WTC11 (cell line): ENCODE results near the gene SAAL1.

ENCODE experiments used
- CREB1 ChIP-seq: sonication (generic); formaldehyde crosslinking; IDR thresholded peaks from 2 replicates; pipeline ENCODE4 v1.8.0; 2023; ENCODE audit warnings: mild to moderate bottlenecking, missing genetic modification reagents
- FOXK1 ChIP-seq: sonication (generic); formaldehyde crosslinking; IDR thresholded peaks from 2 replicates; pipeline ENCODE4 v1.8.0; 2022; ENCODE audit warnings: mild to moderate bottlenecking, moderate library complexity, missing genetic modification reagents
- FOXP1 ChIP-seq: sonication (generic); formaldehyde crosslinking; IDR thresholded peaks from 2 replicates; pipeline ENCODE4 v1.8.0; 2022; ENCODE audit warnings: missing genetic modification reagents, mild to moderate bottlenecking, moderate library complexity, borderline replicate concordance
- JUN ChIP-seq: sonication (generic); formaldehyde crosslinking; IDR thresholded peaks from 2 replicates; pipeline ENCODE4 v1.8.0; 2023; ENCODE audit warnings: mild to moderate bottlenecking, missing genetic modification reagents
- MXD4 ChIP-seq: fragments of 250-450 bp; sonication (Bioruptor Pico); IDR thresholded peaks from 2 replicates; pipeline ENCODE4 v1.8.0; 2021; ENCODE audit warnings: mild to moderate bottlenecking, moderate library complexity, borderline replicate concordance
- MYBL2 ChIP-seq: sonication (generic); formaldehyde crosslinking; IDR thresholded peaks from 2 replicates; pipeline ENCODE4 v1.8.1; 2023; ENCODE audit warnings: mild to moderate bottlenecking, moderate library complexity, missing genetic modification reagents
- TF ChIP-seq, protein P1 (sequence below): sonication (generic); formaldehyde crosslinking; IDR thresholded peaks from 2 replicates; pipeline ENCODE4 v1.8.1; 2023; ENCODE audit warnings: mild to moderate bottlenecking, missing genetic modification reagents, moderate library complexity
- TF ChIP-seq, protein P2 (sequence below): fragments of 200-600 bp; IDR thresholded peaks from 2 replicates; pipeline ENCODE4 v1.8.0; 2022; ENCODE audit warnings: antibody characterized with exemption
- TF ChIP-seq, protein P3 (sequence below): sonication (generic); formaldehyde crosslinking; IDR thresholded peaks from 2 replicates; pipeline ENCODE4 v1.8.1; 2023; ENCODE audit warnings: mild to moderate bottlenecking, missing genetic modification reagents
- TF ChIP-seq, protein P4 (sequence below): sonication (generic); formaldehyde crosslinking; IDR thresholded peaks from 2 replicates; pipeline ENCODE4 v1.8.1; 2023; ENCODE audit warnings: mild to moderate bottlenecking, missing genetic modification reagents
- TF ChIP-seq, protein P5 (sequence below): sonication (generic); formaldehyde crosslinking; IDR thresholded peaks from 2 replicates; pipeline ENCODE4 v1.8.0; 2022; ENCODE audit warnings: mild to moderate bottlenecking, missing genetic modification reagents

DNA sequence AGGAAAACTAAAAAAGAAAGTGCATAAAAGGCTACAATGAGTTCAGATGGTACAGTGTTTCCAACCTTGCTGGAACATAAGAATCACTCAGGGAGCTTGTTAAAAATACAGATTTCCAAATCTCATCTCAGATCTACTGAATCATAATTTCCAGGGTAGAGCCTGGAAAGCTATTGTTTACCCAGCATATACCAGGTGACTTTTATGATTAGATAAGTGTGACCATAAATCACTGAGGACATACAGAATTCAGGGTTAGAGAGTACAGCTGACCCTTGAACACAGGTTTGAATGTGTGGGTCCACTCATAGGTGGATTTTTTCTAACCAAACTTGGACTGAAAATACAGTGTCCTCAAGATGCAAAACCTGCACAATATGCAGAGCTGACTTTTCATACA, 11.9 kb downstream of the SAAL1 start:
- TF ChIP-seq, protein P1, sequence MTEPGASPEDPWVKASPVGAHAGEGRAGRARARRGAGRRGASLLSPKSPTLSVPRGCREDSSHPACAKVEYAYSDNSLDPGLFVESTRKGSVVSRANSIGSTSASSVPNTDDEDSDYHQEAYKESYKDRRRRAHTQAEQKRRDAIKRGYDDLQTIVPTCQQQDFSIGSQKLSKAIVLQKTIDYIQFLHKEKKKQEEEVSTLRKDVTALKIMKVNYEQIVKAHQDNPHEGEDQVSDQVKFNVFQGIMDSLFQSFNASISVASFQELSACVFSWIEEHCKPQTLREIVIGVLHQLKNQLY (CRISPR knock-in tag), result no peak
- TF ChIP-seq MYBL2 (CRISPR knock-in tag) (no peak), MXD4 (CRISPR knock-in tag) (no peak), FOXK1 (no peak), JUN (CRISPR knock-in tag) (no peak), CREB1 (CRISPR knock-in tag) (no peak), FOXP1 (CRISPR knock-in tag) (no peak)
- TF ChIP-seq, protein P2, sequence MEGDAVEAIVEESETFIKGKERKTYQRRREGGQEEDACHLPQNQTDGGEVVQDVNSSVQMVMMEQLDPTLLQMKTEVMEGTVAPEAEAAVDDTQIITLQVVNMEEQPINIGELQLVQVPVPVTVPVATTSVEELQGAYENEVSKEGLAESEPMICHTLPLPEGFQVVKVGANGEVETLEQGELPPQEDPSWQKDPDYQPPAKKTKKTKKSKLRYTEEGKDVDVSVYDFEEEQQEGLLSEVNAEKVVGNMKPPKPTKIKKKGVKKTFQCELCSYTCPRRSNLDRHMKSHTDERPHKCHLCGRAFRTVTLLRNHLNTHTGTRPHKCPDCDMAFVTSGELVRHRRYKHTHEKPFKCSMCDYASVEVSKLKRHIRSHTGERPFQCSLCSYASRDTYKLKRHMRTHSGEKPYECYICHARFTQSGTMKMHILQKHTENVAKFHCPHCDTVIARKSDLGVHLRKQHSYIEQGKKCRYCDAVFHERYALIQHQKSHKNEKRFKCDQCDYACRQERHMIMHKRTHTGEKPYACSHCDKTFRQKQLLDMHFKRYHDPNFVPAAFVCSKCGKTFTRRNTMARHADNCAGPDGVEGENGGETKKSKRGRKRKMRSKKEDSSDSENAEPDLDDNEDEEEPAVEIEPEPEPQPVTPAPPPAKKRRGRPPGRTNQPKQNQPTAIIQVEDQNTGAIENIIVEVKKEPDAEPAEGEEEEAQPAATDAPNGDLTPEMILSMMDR, result no peak
- TF ChIP-seq, protein P3, sequence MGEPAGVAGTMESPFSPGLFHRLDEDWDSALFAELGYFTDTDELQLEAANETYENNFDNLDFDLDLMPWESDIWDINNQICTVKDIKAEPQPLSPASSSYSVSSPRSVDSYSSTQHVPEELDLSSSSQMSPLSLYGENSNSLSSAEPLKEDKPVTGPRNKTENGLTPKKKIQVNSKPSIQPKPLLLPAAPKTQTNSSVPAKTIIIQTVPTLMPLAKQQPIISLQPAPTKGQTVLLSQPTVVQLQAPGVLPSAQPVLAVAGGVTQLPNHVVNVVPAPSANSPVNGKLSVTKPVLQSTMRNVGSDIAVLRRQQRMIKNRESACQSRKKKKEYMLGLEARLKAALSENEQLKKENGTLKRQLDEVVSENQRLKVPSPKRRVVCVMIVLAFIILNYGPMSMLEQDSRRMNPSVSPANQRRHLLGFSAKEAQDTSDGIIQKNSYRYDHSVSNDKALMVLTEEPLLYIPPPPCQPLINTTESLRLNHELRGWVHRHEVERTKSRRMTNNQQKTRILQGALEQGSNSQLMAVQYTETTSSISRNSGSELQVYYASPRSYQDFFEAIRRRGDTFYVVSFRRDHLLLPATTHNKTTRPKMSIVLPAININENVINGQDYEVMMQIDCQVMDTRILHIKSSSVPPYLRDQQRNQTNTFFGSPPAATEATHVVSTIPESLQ (CRISPR knock-in tag), result no peak
- TF ChIP-seq, protein P4, sequence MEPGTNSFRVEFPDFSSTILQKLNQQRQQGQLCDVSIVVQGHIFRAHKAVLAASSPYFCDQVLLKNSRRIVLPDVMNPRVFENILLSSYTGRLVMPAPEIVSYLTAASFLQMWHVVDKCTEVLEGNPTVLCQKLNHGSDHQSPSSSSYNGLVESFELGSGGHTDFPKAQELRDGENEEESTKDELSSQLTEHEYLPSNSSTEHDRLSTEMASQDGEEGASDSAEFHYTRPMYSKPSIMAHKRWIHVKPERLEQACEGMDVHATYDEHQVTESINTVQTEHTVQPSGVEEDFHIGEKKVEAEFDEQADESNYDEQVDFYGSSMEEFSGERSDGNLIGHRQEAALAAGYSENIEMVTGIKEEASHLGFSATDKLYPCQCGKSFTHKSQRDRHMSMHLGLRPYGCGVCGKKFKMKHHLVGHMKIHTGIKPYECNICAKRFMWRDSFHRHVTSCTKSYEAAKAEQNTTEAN (CRISPR knock-in tag), result no peak
- TF ChIP-seq, protein P5, sequence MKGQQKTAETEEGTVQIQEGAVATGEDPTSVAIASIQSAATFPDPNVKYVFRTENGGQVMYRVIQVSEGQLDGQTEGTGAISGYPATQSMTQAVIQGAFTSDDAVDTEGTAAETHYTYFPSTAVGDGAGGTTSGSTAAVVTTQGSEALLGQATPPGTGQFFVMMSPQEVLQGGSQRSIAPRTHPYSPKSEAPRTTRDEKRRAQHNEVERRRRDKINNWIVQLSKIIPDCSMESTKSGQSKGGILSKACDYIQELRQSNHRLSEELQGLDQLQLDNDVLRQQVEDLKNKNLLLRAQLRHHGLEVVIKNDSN, result no peak
